ENCODE results near the gene NSRP1.
"Not testable (repeated sequence)": the region's sequence is repeated elsewhere in the genome, so short reads cannot be mapped to it uniquely, and the experiment has no call there.

The NSRP1 gene

GRCh38 chr17:30116661-30117551 is at the start of gene NSRP1:
NSRP1 (plus strand) TSS chr17:30116816; CDS start chr17:30116844, 28 bp downstream.
- peak; percentile 84 for DNase-seq (ENCODE audit: low read depth)

- no peak for DNase-seq (ENCODE audit: low read depth)
These were observed 48.2 kb upstream of the NSRP1 start for GRCh38 chr17:30068465-30068864.

- no peak for DNase-seq (ENCODE audit: low read depth)
These were observed 42.4 kb upstream of the NSRP1 start for GRCh38 chr17:30074254-30074653.

- DNase-seq (ENCODE audit: low read depth), result no peak
These were observed 41.9 kb upstream of the NSRP1 start for GRCh38 chr17:30074730-30075129.

GRCh38 chr17:30082773-30083172 is 33.8 kb upstream of the NSRP1 start:
- DNase-seq (ENCODE audit: low read depth), result no peak

- no peak for DNase-seq (ENCODE audit: low read depth)
These were observed 31.8 kb upstream of the NSRP1 start for GRCh38 chr17:30084788-30085187.

- no peak for DNase-seq (ENCODE audit: low read depth)
These were observed 29.7 kb upstream of the NSRP1 start for GRCh38 chr17:30086896-30087295.

GRCh38 chr17:30087431-30087830 is 29.2 kb upstream of the NSRP1 start:
- not testable (repeated sequence) for DNase-seq (ENCODE audit: low read depth)

GRCh38 chr17:30091121-30091670 is 25.4 kb upstream of the NSRP1 start:
- DNase-seq (ENCODE audit: low read depth), result no peak

- DNase-seq (ENCODE audit: low read depth), result no peak
These were observed 24.8 kb upstream of the NSRP1 start for GRCh38 chr17:30091771-30092170.

- DNase-seq (ENCODE audit: low read depth), result no peak
These were observed 23.7 kb upstream of the NSRP1 start for GRCh38 chr17:30092886-30093285.

GRCh38 chr17:30093463-30094147 is 23.0 kb upstream of the NSRP1 start:
- no peak for DNase-seq (ENCODE audit: low read depth)

GRCh38 chr17:30095507-30096244 is 20.9 kb upstream of the NSRP1 start:
- DNase-seq (ENCODE audit: low read depth), result no peak

- no peak for DNase-seq (ENCODE audit: low read depth)
These were observed 14.8 kb upstream of the NSRP1 start for GRCh38 chr17:30101686-30102390.

- DNase-seq (ENCODE audit: low read depth), result no peak
These were observed 12.7 kb upstream of the NSRP1 start for GRCh38 chr17:30103921-30104320.

GRCh38 chr17:30104575-30105339 is 11.9 kb upstream of the NSRP1 start:
- peak; percentile 57 for DNase-seq (ENCODE audit: low read depth)

GRCh38 chr17:30112794-30113193 is 3.8 kb upstream of the NSRP1 start:
- no peak for DNase-seq (ENCODE audit: low read depth)

GRCh38 chr17:30113213-30113612 is 3.4 kb upstream of the NSRP1 start:
- no peak for DNase-seq (ENCODE audit: low read depth)

- no peak for DNase-seq (ENCODE audit: low read depth)
These were observed 313 bp upstream of the NSRP1 start for GRCh38 chr17:30116345-30116660.

- DNase-seq (ENCODE audit: low read depth), result no peak
These were observed 1.1 kb downstream of the NSRP1 start for GRCh38 chr17:30117675-30118081.

GRCh38 chr17:30118635-30119034 is 2.0 kb downstream of the NSRP1 start:
- not testable (repeated sequence) for DNase-seq (ENCODE audit: low read depth)

Measured in stimulated activated CD8-positive, alpha-beta memory T cell treated with anti-CD3 and anti-CD28 coated beads, Interleukin-12 subunit alpha, Interleukin-12 subunit beta, amount 100 ng/mL, for 1 hour (primary cell).